NCI-H187 (cell line): ENCODE results near the gene RBBP9.
"Not testable (repeated sequence)": the region's sequence is repeated elsewhere in the genome, so short reads cannot be mapped to it uniquely, and the experiment has no call there.

ENCODE experiments used
- DNase-seq, 2 experiments: peaks; one replicate each; lab custom pipeline; 2025; lab: John Stamatoyannopoulos, UW

Gene RBBP9

DNA sequence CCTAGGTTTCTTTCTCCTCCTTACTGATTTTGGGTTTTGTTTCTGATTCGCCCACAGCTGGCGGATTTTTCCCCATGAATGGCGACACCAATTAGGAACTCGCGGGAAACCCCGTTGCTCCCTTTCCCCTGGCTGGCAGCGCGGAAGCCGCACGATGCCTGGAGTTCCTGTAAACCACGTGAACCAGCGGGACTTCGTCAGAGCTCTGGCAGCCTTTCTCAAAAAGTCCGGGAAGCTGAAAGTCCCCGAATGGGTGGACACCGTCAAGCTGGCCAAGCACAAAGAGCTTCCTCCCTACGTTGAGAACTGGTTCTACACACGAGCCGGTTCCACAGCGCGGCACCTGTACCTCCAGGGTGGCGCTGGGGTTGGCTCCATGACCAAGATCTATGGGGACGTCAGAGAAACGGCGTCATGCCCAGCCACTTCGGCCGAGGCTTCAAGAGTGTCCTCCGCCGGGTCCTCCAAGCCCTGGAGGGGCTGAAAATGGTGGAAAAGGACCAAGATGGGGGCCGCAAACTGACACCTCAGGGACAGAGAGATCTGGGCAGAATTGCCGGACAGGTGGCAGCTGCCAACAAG, 7.5 kb upstream of the RBBP9 start:
- no peak for DNase-seq

DNA sequence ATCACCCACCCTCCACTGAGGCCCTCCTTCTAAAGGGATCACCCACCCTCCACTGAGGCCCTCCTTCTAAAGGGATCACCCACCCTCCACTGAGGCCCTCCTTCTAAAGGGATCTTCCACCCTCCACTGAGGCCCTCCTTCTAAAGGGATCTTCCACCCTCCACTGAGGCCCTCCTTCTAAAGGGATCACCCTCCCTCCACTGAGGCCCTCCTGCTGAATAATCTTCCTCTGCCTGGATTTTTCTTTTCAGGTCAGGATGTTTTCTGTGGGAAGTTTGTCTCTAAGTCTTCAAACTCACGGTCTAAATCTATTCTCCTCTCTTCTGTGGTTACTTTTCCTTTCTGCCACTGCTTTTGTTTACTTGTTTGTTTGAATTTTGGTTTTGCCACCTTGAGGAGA, 4.6 kb upstream of the RBBP9 start:
- not testable (repeated sequence) for DNase-seq

DNA sequence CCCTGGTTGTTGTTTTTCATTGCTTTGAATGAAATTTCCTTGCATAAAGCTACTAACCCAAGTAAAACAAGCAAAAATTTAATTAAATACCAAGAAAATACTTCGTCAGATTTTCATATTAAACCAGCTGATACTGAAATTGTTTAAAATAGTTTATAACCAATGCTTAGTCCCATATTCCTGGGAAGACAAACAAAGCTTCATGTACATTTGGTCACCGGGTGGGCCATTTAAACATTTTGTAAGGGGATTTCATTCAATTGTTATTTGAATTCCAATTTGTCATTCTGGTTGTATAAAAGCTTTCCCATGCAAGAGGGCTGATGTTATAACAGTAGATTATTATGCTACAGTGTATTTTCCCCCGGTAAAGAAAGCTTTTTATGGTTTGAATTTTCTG, 578 bp upstream of the RBBP9 start:
- no peak for DNase-seq

GRCh38 chr20:18496042-18496441, 983 bp downstream of the RBBP9 start:
- no peak for DNase-seq

GRCh38 chr20:18488301-18488700, 8.7 kb downstream of the RBBP9 start:
- no peak for DNase-seq

DNA sequence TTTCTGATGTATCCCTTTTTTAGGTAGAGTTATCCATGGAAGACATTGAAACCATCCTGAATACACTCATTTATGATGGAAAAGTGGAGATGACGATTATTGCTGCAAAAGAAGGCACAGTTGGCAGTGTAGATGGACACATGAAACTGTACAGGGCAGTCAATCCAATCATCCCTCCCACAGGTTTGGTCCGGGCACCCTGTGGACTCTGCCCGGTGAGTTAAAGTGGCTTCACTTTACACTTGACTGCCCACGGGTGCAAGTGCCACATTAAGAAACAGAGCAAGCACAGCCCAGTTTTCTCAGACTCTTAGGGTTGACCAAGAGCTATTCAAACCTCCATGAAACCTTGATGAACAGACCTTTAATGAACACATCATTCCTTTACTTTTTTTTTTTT, 15.4 kb downstream of the RBBP9 start:
- DNase-seq: no peak

GRCh38 chr20:18477821-18478220, 19.2 kb downstream of the RBBP9 start:
- DNase-seq: no peak

- DNase-seq: no peak
These were observed 19.8 kb downstream of the RBBP9 start for GRCh38 chr20:18477218-18477617.

DNA sequence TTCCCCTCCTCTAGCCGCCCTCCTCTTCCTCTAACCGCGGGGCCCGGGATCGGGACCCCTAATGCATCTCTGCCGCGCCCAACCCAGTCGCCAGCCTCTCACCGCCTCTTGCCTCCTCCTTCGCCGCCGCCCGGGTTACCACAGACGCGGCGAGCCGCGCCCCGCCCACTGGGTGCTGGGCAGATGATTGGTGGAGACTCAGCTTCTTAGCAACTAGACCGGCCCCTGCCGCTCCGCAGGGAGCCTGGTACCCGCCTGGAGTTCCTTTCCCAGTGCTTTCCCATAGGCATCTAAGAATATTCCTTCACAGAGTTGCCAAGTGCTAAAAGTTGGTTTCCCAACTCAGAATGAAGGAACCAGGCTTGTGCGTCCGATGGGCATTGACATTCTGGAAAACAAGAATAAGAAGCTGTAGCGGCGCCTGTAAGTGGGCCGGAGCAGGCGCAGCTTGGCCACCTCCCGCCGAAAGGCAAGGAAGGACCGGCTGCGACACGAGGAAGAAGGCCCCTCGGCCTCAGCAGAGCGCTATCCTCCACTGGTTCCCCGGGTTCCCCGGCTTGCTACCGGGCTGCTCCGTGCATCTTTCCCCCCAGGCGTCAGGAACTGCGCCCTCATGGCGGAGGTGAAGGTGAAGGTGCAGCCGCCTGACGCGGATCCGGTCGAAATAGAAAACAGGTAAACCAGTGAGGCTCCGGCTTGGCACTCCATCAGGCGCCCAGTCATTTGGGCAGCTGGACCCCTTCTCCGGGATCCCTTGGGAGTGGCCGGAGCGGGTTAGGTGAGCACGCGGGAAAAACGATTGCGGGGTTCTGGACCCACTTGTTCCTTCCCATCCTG, 29.9 kb downstream of the RBBP9 start, which contains the start of the genes DZANK1 and POLR3F:
DZANK1 (minus strand) TSS at position 137 of the 837 bp plus-strand sequence. CDS start 1,672 bp downstream, outside the sequence.
POLR3F (plus strand) TSS at position 497 of the 837 bp plus-strand sequence; CDS start at position 614, 117 bp downstream.
- peak; percentile 85 to 87 for DNase-seq

DNA sequence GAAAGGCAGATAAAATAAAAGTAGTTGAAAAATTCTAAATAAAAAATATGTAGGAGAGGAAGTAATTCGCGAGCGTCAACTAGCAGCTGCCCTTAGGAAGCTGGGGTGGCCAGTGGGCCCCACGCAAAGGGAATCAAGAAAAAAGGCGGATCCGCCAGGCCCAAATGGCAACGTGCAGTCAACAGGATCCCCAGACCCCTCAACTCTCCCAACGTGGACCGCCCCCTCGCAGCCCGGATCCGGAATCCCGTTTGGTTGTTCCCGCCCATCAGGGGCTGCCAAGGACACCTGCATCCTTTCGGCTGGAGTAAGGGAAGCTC, 30.5 kb downstream of the RBBP9 start:
- DNase-seq: no peak

- DNase-seq: no peak
These were observed 31.4 kb downstream of the RBBP9 start for GRCh38 chr20:18465536-18466200.

- DNase-seq: no peak
These were observed 40.4 kb downstream of the RBBP9 start for GRCh38 chr20:18456600-18456999.

GRCh38 chr20:18443886-18444285, 53.1 kb downstream of the RBBP9 start:
- no peak for DNase-seq

DNA sequence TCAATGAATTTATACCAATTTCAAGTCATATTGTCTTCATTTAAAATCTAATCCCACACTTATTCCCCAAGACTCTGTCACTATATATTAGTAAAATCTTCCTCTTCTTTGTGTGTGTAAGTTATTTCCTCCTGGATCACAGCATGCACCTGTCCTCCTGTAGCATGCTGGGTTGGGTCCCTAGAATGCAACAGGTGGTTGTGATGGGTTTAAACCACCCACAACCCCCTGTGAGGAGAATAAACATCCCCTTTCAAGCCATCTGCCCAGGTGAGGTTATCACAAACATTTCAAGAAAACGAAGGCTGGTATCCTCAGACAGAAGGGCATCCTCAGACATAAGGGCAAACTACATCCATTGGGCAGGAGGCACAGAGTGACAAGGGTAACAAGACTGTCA, 56.6 kb downstream of the RBBP9 start:
- DNase-seq: no peak

DNA sequence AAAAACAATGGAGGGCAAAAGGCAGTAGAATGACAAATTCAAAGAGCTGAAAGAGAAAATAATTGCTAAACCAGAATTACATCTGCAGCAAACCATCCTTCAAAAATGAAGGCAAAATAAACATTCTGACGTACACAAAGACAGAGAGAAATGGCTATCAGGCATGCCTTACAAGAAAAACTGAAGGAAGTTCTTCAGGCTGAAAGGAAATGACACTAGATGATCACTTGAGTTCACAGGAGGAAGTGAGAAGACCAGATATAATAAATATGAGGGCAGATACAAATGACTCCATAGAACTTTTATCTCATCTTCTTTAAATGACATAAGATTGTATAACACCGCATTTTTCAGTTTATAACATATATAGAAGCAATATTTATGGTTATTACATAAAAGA, 60.2 kb downstream of the RBBP9 start:
- no peak for DNase-seq
